Activated naive CD8-positive, alpha-beta T cell treated with anti-CD3 and anti-CD28 coated beads, Interleukin-2, amount 50 U/mL, for 24 hours (primary cell): Measurements from ENCODE around the gene HSD17B14.

ENCODE experiments used
- ATAC-seq: fragments of 150-1000 bp; cut with Tn5 transposase; one replicate; pipeline ENCODE4 v1.10.0; 2021
- DNase-seq: peaks from one replicate; pipeline ENCODE4 v3.0.0; 2021
- H3K27ac Mint-ChIP-seq: one replicate; pipeline ENCODE4 v1.8.0; 2021; ENCODE audit warnings: mild to moderate bottlenecking, mixed read lengths
- H3K27me3 Mint-ChIP-seq: one replicate; pipeline ENCODE4 v1.8.0; 2021; ENCODE audit warnings: mixed read lengths
- H3K36me3 Mint-ChIP-seq: one replicate; pipeline ENCODE4 v1.8.0; 2021; ENCODE audit warnings: low read depth, mixed read lengths
- H3K4me1 Mint-ChIP-seq: one replicate; pipeline ENCODE4 v1.8.0; 2021; ENCODE audit warnings: mixed read lengths
- H3K4me3 Mint-ChIP-seq: one replicate; pipeline ENCODE4 v1.8.0; 2021; ENCODE audit warnings: mild to moderate bottlenecking, moderate library complexity, mixed read lengths
- H3K9me3 Mint-ChIP-seq: one replicate; pipeline ENCODE4 v1.8.0; 2021; ENCODE audit warnings: mixed read lengths

HSD17B14 gene

GRCh38 chr19:48822514-48822913, 13.8 kb downstream of the HSD17B14 start:
- Mint-ChIP-seq H3K36me3 (no peaks in the 10 kb centered on the region), H3K4me3 (no peak overlapping the region), H3K27me3 (no peaks in the 10 kb centered on the region)

GRCh38 chr19:48821633-48822032, 14.7 kb downstream of the HSD17B14 start:
- H3K27me3 Mint-ChIP-seq: no peaks in the 10 kb centered on the region
- ATAC-seq: no peak
- no peaks in the 10 kb centered on the region for H3K36me3 Mint-ChIP-seq
- H3K4me1 Mint-ChIP-seq: no peaks in the 10 kb centered on the region
- no peak for DNase-seq
- H3K27ac Mint-ChIP-seq: no peak overlapping the region
- H3K9me3 Mint-ChIP-seq: no peaks in the 10 kb centered on the region
- no peak overlapping the region for H3K4me3 Mint-ChIP-seq

More at GRCh38 chr19:48822514-48822913, 13.8 kb downstream of the HSD17B14 start:
- H3K27ac Mint-ChIP-seq: no peak overlapping the region
- DNase-seq: no peak
- no peak for ATAC-seq
- no peaks in the 10 kb centered on the region for H3K4me1 Mint-ChIP-seq
- H3K9me3 Mint-ChIP-seq: no peaks in the 10 kb centered on the region

GRCh38 chr19:48819366-48819816, 16.9 kb downstream of the HSD17B14 start:
- Mint-ChIP-seq H3K4me1 (peaks cover 5% of the 10 kb centered on the region), H3K9me3 (no peaks in the 10 kb centered on the region), H3K4me3 (no peak overlapping the region), H3K27ac (no peak overlapping the region), H3K36me3 (no peaks in the 10 kb centered on the region), H3K27me3 (no peaks in the 10 kb centered on the region)
- DNase-seq (no peak), ATAC-seq (no peak)

GRCh38 chr19:48818234-48818820, 18.0 kb downstream of the HSD17B14 start:
- H3K36me3 Mint-ChIP-seq: no peaks in the 10 kb centered on the region
- ATAC-seq: no peak
- no peak overlapping the region for H3K27ac Mint-ChIP-seq

GRCh38 chr19:48817585-48818124, 18.6 kb downstream of the HSD17B14 start:
- Mint-ChIP-seq H3K4me1 (peaks cover 5% of the 10 kb centered on the region), H3K27me3 (no peaks in the 10 kb centered on the region), H3K36me3 (no peaks in the 10 kb centered on the region), H3K27ac (no peak overlapping the region), H3K9me3 (no peaks in the 10 kb centered on the region), H3K4me3 (no peak overlapping the region)
- DNase-seq (no peak), ATAC-seq (no peak)

More at GRCh38 chr19:48818234-48818820, 18.0 kb downstream of the HSD17B14 start:
- Mint-ChIP-seq H3K27me3 (no peaks in the 10 kb centered on the region), H3K4me3 (no peak overlapping the region), H3K4me1 (peaks cover 5% of the 10 kb centered on the region), H3K9me3 (no peaks in the 10 kb centered on the region)
- no peak for DNase-seq

- no peak overlapping the region for H3K27ac Mint-ChIP-seq
- peaks cover 10% of the 10 kb centered on the region for H3K4me1 Mint-ChIP-seq
- no peaks in the 10 kb centered on the region for H3K9me3 Mint-ChIP-seq
- H3K27me3 Mint-ChIP-seq: no peaks in the 10 kb centered on the region
- no peak overlapping the region for H3K4me3 Mint-ChIP-seq
- ATAC-seq (no peak), DNase-seq (no peak)
- no peaks in the 10 kb centered on the region for H3K36me3 Mint-ChIP-seq
Observed at GRCh38 chr19:48815870-48816501, 20.3 kb downstream of the HSD17B14 start.

- Mint-ChIP-seq H3K36me3 (no peaks in the 10 kb centered on the region), H3K27ac (no peak overlapping the region), H3K9me3 (no peaks in the 10 kb centered on the region), H3K4me1 (peaks cover 12% of the 10 kb centered on the region), H3K4me3 (no peak overlapping the region), H3K27me3 (no peaks in the 10 kb centered on the region)
- ATAC-seq (no peak), DNase-seq (no peak)
Observed at GRCh38 chr19:48814895-48815294, 21.4 kb downstream of the HSD17B14 start.

GRCh38 chr19:48813123-48813913, 23.0 kb downstream of the HSD17B14 start:
- no peak overlapping the region for H3K27ac Mint-ChIP-seq
- no peaks in the 10 kb centered on the region for H3K27me3 Mint-ChIP-seq
- peaks cover 20% of the 10 kb centered on the region for H3K4me1 Mint-ChIP-seq
- ATAC-seq (no peak), DNase-seq (no peak)
- no peak overlapping the region for H3K4me3 Mint-ChIP-seq
- H3K36me3 Mint-ChIP-seq: no peaks in the 10 kb centered on the region
- no peaks in the 10 kb centered on the region for H3K9me3 Mint-ChIP-seq

GRCh38 chr19:48812094-48812929, 24.0 kb downstream of the HSD17B14 start:
- DNase-seq: peak; percentile 76
- H3K27me3 Mint-ChIP-seq: no peaks in the 10 kb centered on the region
- H3K27ac Mint-ChIP-seq: no peak overlapping the region
- peaks cover 20% of the 10 kb centered on the region for H3K4me1 Mint-ChIP-seq
- H3K9me3 Mint-ChIP-seq: no peaks in the 10 kb centered on the region
- no peaks in the 10 kb centered on the region for H3K36me3 Mint-ChIP-seq
- H3K4me3 Mint-ChIP-seq: peak overlapping the region; percentile 82
- peak; percentile 56 for ATAC-seq

GRCh38 chr19:48810151-48810550, 26.1 kb downstream of the HSD17B14 start:
- DNase-seq (no peak), ATAC-seq (no peak)
- peaks cover 17% of the 10 kb centered on the region for H3K4me1 Mint-ChIP-seq
- H3K27ac Mint-ChIP-seq: peak overlapping the region; percentile 65
- H3K27me3 Mint-ChIP-seq: no peaks in the 10 kb centered on the region
- peaks cover 2% of the 10 kb centered on the region for H3K36me3 Mint-ChIP-seq
- H3K4me3 Mint-ChIP-seq: peak overlapping the region; percentile 80
- no peaks in the 10 kb centered on the region for H3K9me3 Mint-ChIP-seq

- Mint-ChIP-seq H3K4me1 (peaks cover 17% of the 10 kb centered on the region), H3K27ac (no peak overlapping the region)
Observed at GRCh38 chr19:48807590-48808308, 28.5 kb downstream of the HSD17B14 start.

GRCh38 chr19:48806818-48807589, 29.3 kb downstream of the HSD17B14 start:
- peaks cover 2% of the 10 kb centered on the region for H3K36me3 Mint-ChIP-seq
- H3K27me3 Mint-ChIP-seq: no peaks in the 10 kb centered on the region
- ATAC-seq: peak; percentile 40
- no peaks in the 10 kb centered on the region for H3K9me3 Mint-ChIP-seq
- H3K4me3 Mint-ChIP-seq: no peak overlapping the region
- H3K27ac Mint-ChIP-seq: no peak overlapping the region
- no peak for DNase-seq
- peaks cover 13% of the 10 kb centered on the region for H3K4me1 Mint-ChIP-seq

More at GRCh38 chr19:48807590-48808308, 28.5 kb downstream of the HSD17B14 start:
- Mint-ChIP-seq H3K27me3 (no peaks in the 10 kb centered on the region), H3K36me3 (peaks cover 2% of the 10 kb centered on the region), H3K9me3 (no peaks in the 10 kb centered on the region), H3K4me3 (no peak overlapping the region)
- DNase-seq (no peak), ATAC-seq (no peak)

- Mint-ChIP-seq H3K4me3 (no peak overlapping the region), H3K4me1 (peaks cover 12% of the 10 kb centered on the region), H3K36me3 (peaks cover 2% of the 10 kb centered on the region), H3K27me3 (no peaks in the 10 kb centered on the region), H3K27ac (no peak overlapping the region), H3K9me3 (no peaks in the 10 kb centered on the region)
- no peak for ATAC-seq
- peak; percentile 31 for DNase-seq
Observed at GRCh38 chr19:48806518-48806817, 29.8 kb downstream of the HSD17B14 start.
